Right atrium auricular region (tissue), 2 donors: Measurements from ENCODE around the gene SESN1. TPM values are rescaled to one million over a fixed set of nuclear protein-coding genes. Genes with fewer than 3 reads are reported as not detected.

Experiments
- DNase-seq: peaks from one replicate; pipeline ENCODE4 v3.0.0-alpha.2; 2019; ENCODE audit warnings: low spot score
- H3K27ac ChIP-seq, 2 donors: fragments of 200-600 bp; sonication (generic); 1 replicate in 1 of 2; 2 replicates in 1 of 2; pipeline ENCODE4 v1.5.1; 2016 to 2019
- H3K27me3 ChIP-seq, 2 donors: fragments of 200-600 bp; sonication (generic); one replicate each; pipeline versions ENCODE4 v1.5.1 to v1.6.0; 2017 to 2019
- H3K36me3 ChIP-seq: fragments of 200-600 bp; sonication (generic); one replicate; pipeline ENCODE4 v1.5.1; 2016
- H3K4me1 ChIP-seq, 2 donors: fragments of 200-600 bp; sonication (generic); one replicate each; pipeline versions ENCODE4 v1.5.1 to v1.6.0; 2017 to 2019
- H3K4me3 ChIP-seq, 2 donors: fragments of 200-600 bp; sonication (generic); 1 replicate in 1 of 2; 2 replicates in 1 of 2; pipeline ENCODE4 v1.5.1; 2017 to 2019; ENCODE audit warnings: mild to moderate bottlenecking in 1 of 2, moderate library complexity in 1 of 2
- H3K9me3 ChIP-seq, 2 donors: fragments of 200-600 bp; sonication (generic); one replicate each; pipeline ENCODE4 v1.5.1; 2019
- total RNA-seq, 2 donors: library from RNA; depleted of rRNA; stranded (reverse); fragments of >200 nt; gene quantifications; one replicate each; pipeline ENCODE4 v1.1.0, GENCODE V29; 2016
- TF ChIP-seq, protein P1 (sequence below), 2 donors: fragments of 200-600 bp; sonication (generic); IDR thresholded peaks; one replicate each; pipeline ENCODE4 v1.5.1; 2019; ENCODE audit warnings: antibody characterized with exemption in 2 of 2

SESN1 gene
- total RNA-seq, 2 donors from 2014 or later, result 35.1 to 55.7 TPM

DNA sequence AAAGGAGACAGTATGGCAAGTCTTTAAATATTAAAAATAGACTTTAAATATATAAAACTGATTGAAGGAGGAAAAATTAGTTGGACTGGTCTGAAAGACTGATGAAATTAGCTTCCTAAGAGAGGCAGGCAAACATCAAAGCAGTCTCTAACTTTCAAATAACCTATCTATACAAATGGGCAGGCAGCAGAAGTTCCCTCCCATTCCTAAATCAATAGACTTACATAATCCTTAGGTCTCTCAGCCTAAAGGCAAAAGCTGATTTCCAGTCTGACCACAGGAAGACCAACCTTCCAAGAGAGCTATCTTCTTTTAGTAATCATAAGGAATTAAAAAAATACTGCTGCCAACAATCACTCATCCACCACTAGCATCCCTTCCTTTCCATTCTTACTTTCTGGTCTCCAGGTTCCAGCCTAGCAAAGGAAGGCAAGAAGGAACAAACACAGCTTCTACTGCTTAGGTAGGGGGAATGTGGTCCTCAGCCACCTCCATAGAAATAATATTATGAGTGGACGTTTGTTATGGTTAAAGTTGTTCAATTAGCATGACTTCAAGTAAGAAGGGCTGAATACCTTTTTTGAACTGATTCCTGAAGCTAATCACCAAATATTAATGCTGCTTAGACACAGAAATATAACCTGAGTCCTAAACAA, 44.1 kb downstream of the SESN1 start:
- TF ChIP-seq, protein P1, sequence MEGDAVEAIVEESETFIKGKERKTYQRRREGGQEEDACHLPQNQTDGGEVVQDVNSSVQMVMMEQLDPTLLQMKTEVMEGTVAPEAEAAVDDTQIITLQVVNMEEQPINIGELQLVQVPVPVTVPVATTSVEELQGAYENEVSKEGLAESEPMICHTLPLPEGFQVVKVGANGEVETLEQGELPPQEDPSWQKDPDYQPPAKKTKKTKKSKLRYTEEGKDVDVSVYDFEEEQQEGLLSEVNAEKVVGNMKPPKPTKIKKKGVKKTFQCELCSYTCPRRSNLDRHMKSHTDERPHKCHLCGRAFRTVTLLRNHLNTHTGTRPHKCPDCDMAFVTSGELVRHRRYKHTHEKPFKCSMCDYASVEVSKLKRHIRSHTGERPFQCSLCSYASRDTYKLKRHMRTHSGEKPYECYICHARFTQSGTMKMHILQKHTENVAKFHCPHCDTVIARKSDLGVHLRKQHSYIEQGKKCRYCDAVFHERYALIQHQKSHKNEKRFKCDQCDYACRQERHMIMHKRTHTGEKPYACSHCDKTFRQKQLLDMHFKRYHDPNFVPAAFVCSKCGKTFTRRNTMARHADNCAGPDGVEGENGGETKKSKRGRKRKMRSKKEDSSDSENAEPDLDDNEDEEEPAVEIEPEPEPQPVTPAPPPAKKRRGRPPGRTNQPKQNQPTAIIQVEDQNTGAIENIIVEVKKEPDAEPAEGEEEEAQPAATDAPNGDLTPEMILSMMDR (IDR thresholded peaks at IDR 0.05), result no peak
- no peak overlapping the region for H3K27ac ChIP-seq
- DNase-seq, result no peak
- no peaks in the 10 kb centered on the region for H3K36me3 ChIP-seq
- H3K4me1 ChIP-seq, result peaks cover 0 to 22% of the 10 kb centered on the region in 2 donors
- no peaks in the 10 kb centered on the region for H3K9me3 ChIP-seq
- H3K4me3 ChIP-seq, result no peak overlapping the region
- H3K27me3 ChIP-seq, result no peaks in the 10 kb centered on the region

DNA sequence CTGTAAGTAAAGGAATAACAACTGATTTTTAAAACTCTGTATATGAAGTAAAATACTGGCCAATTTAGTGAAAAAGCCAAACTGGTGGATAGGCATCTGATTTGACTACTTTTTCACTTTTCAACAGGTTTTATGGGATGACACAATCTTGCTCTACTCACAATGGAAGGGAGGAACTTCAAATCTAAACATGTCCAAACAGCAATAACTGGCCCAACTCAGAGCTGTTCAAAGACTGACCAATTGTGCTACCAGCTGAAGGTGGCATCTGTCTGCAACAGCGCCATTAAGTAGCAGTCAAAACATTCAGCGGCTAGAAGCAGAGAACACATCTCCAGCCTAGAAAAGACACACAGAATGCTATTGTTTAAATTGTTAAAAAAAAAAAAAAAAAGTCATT, 44.6 kb downstream of the SESN1 start:
- Histone ChIP-seq H3K36me3 (no peaks in the 10 kb centered on the region), H3K9me3 (no peaks in the 10 kb centered on the region), H3K27me3 (no peaks in the 10 kb centered on the region), H3K4me3 (no peak overlapping the region), H3K27ac (no peak overlapping the region), H3K4me1 (peaks cover 0 to 25% of the 10 kb centered on the region in 2 donors)
- TF ChIP-seq, protein P1 (IDR thresholded peaks at IDR 0.05), result no peak
- DNase-seq, result no peak

DNA sequence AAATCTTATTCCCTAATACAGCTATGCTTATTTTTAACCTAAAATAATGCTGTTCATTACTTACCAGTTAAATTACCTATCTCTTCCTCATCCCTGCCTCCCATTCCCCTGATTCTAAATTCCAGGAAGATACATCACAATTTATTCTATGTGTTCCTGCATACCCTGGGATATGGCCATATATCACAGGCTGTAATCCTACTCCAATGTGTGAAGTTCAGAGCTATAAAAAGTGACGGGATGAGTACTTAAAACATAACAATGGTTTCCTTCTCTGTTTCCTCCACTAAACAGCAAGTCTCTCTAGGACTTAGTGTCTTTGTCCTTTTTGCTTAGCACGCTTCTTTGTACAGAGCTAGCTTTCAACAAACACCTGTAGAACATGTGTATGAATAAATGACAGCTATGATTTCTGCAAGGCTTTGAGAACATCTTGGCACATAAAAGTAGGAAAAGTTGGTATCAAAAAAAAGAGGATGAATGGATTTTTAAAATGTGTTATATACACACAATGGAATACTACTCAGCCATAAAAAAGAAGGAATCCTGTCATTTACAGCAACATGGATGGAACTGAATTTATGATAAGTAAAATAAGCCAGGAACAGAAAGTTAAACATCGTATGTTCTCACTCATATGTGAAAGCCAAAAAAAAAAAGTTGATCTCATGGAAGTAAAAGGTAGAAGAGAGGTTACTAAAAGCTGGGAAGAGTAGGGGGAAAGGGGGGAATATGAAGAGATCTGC, 45.8 kb downstream of the SESN1 start:
- TF ChIP-seq, protein P1 (IDR thresholded peaks at IDR 0.05), result no peak
- peak overlapping the region; percentile 60 to 68 for H3K27ac ChIP-seq
- no peak for DNase-seq

DNA sequence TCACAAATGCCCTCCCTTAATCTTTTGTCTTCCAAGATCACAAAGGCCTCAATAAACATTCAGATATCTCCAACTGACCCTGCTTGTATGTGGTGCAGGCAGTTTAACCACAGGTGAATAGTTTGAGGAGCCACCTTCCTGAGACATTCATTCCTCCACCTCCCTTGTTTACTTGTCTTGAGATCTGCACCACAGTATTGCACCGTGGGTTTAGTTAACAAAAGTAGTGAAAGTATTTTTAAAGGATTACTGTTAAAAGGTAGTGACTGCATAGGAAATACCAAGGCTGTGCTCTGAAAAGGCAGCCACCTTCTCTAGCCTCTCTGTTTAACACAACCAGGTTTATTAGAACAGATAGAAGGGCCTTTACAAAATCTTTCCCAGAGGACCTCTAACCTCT, 46.5 kb downstream of the SESN1 start:
- H3K4me3 ChIP-seq, result no peak overlapping the region
- no peaks in the 10 kb centered on the region for H3K9me3 ChIP-seq
- peaks cover 0 to 24% of the 10 kb centered on the region in 2 donors for H3K4me1 ChIP-seq
- H3K27me3 ChIP-seq, result no peaks in the 10 kb centered on the region
- DNase-seq, result no peak
- peak overlapping the region; percentile 60 to 68 for H3K27ac ChIP-seq
- TF ChIP-seq, protein P1 (IDR thresholded peaks at IDR 0.05), result no peak
- H3K36me3 ChIP-seq, result no peaks in the 10 kb centered on the region

More for the DNA sequence above, 45.8 kb downstream of the SESN1 start:
- Histone ChIP-seq H3K9me3 (no peaks in the 10 kb centered on the region), H3K27me3 (no peaks in the 10 kb centered on the region), H3K4me3 (no peak overlapping the region), H3K36me3 (no peaks in the 10 kb centered on the region), H3K4me1 (peaks cover 0 to 24% of the 10 kb centered on the region in 2 donors)

DNA sequence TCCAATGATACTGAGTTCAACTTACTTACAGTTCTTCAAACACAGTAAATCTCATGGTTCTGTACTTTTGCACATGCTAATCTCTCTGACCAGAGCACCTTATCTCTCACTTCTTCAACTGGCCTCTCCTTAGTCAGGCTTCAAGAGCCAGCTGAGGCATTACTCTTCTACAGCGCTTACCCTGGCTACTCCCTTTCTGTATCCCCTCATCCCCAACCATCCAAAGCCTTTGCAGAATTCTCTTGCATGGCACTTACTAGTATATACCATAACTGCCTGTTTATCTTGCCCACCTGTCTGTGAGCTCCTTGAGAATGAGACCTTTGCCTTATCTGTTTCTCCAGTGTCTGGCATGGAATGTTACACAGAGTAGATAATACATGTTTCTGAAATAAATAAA, 49.2 kb downstream of the SESN1 start:
- Histone ChIP-seq H3K27me3 (no peaks in the 10 kb centered on the region), H3K27ac (no peak overlapping the region), H3K4me1 (peaks cover 0 to 16% of the 10 kb centered on the region in 2 donors), H3K4me3 (no peak overlapping the region), H3K9me3 (no peaks in the 10 kb centered on the region), H3K36me3 (no peaks in the 10 kb centered on the region)
- no peak for DNase-seq
- TF ChIP-seq, protein P1 (IDR thresholded peaks at IDR 0.05), result no peak
